Neural progenitor cell (in vitro differentiated cells): ENCODE data around the gene GIGYF2.

ENCODE experiments used
- CTCF ChIP-seq: fragments of 200-600 bp; sonication (generic); IDR thresholded peaks from 2 replicates; pipeline ENCODE4 v1.5.1; 2017; ENCODE audit warnings: antibody characterized with exemption, mild to moderate bottlenecking
- EZH2 ChIP-seq: fragments of 200-600 bp; sonication (generic); IDR thresholded peaks from 2 replicates; pipeline ENCODE4 v1.6.1; 2017; ENCODE audit warnings: antibody characterized with exemption, mild to moderate bottlenecking, moderate library complexity

- TF ChIP-seq CTCF, result no peak
- no peak for TF ChIP-seq EZH2
Observed at GRCh38 chr2:232854082-232854481, 157.0 kb downstream of the GIGYF2 start.
